IPS-15b (cell line): Measurements from ENCODE around the gene CYB5B.

Source experiments
- H3K27me3 ChIP-seq: one replicate; pipeline ENCODE4 v1.6.1; 2013; ENCODE audit warnings: low read length; ENCODE audit not compliant: control insufficient read depth, insufficient read depth
- H3K36me3 ChIP-seq: one replicate; pipeline ENCODE4 v1.6.1; 2013; ENCODE audit warnings: low read length; ENCODE audit not compliant: control insufficient read depth, insufficient read depth
- H3K4me1 ChIP-seq: one replicate; pipeline ENCODE4 v1.6.1; 2013; ENCODE audit warnings: mild to moderate bottlenecking, low read length; ENCODE audit not compliant: control insufficient read depth, insufficient read depth
- H3K4me3 ChIP-seq: one replicate; pipeline ENCODE4 v1.5.1; 2013; ENCODE audit warnings: low read depth, low read length
- H3K9ac ChIP-seq: one replicate; pipeline ENCODE4 v1.6.1; 2013; ENCODE audit warnings: low read depth, mild to moderate bottlenecking, low read length
- H3K9me3 ChIP-seq: one replicate; pipeline ENCODE4 v1.6.1; 2013; ENCODE audit warnings: mild to moderate bottlenecking, low read length; ENCODE audit not compliant: control insufficient read depth, insufficient read depth

Gene CYB5B

DNA sequence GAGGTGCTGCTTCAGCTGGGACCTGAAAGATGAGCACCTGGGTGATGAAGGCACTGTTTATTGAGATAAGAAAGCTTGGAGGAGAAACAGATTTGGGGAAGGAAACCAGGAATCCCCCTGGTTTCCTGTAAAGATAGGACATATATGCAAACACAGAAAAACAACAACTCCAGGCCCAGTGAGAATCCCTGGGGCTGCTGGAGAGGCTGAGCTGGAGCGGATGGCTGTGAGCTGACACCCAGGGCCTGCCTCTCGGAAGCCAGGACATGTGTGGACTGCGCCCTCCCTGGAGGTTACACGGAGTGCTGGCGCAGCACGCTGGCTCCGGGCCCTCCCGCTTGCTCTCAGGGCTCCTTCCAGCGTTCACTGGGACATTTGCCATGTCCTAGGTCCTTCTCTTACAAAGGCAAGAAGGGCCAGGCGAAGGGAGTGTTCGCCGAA is 57.5 kb downstream of the CYB5B start:
- Histone ChIP-seq H3K4me1 (no peaks in the 10 kb centered on the region), H3K4me3 (no peak overlapping the region), H3K9me3 (no peaks in the 10 kb centered on the region), H3K27me3 (no peaks in the 10 kb centered on the region), H3K9ac (no peak overlapping the region), H3K36me3 (no peaks in the 10 kb centered on the region)

DNA sequence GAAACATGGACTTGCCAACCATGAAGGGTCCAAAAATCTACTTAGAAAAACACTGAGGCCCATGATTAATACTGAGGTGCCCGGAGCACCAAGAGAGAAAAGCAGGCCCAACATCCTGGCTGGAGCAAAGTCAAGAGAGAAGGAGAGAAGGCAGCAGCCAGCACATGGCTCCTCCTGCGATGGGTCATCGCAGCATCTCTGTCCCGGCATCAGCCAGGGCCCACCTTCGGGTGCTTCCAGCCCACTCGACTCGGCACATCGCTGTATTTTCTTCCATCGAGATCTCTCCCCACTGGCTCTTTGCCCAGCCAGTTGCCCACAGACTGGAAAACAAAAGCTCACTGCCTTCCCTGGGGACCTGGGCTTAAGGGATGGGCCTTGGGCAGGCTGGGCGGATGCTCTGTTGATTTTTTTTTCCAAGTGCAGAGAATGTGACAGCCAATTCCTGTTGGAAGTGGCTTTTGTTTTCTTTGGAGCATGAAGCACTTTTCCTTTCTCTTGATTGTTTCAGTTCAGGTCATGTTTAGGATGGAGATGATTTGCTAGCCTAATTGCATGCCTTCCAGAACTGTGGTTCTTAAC is 58.1 kb downstream of the CYB5B start:
- H3K9me3 ChIP-seq, result no peaks in the 10 kb centered on the region
- no peak overlapping the region for H3K9ac ChIP-seq
- no peaks in the 10 kb centered on the region for H3K27me3 ChIP-seq
- H3K4me3 ChIP-seq, result no peak overlapping the region
- H3K36me3 ChIP-seq, result no peaks in the 10 kb centered on the region
- no peaks in the 10 kb centered on the region for H3K4me1 ChIP-seq

DNA sequence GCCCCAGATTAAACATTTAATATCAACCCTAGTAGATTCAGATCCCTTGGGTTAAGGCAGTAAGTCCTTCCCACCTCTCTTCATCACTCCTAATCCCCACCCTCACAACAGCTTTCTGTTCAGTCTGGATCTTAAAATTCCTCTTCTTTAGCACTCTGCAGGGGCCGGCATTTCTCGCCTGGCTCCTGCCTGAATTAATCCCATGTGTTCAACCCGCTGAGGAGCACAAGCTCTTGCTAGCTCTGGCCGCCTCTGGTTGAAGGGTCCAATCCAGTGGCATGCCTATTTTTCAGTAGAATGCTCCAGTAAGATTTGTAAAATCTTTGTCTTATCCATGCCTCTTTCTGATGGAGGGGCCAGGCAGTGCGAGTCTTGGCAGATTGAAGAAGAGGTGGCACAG is 59.2 kb downstream of the CYB5B start:
- no peaks in the 10 kb centered on the region for H3K9me3 ChIP-seq
- no peaks in the 10 kb centered on the region for H3K4me1 ChIP-seq
- H3K27me3 ChIP-seq, result no peaks in the 10 kb centered on the region
- H3K36me3 ChIP-seq, result no peaks in the 10 kb centered on the region
- H3K9ac ChIP-seq, result no peak overlapping the region
- H3K4me3 ChIP-seq, result no peak overlapping the region

DNA sequence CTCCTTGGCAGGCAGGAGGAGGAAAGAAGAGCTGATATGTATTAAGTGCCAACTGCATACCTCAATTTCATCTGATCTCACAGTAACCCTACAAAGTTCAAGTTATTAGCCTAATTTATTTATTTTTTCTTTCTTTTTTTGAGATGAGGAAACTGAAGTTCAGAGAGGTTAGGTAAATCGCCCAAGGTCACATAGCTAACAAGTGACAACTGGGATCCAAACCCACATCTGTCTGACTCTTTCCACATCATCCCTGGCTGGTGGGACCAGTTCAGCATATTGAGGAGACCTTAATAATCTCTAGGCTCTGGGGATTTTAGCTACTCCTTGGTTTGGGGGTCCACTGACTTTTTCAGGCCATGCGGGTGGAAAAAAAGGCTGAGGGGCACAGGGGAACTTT is 60.9 kb downstream of the CYB5B start:
- Histone ChIP-seq H3K4me3 (no peak overlapping the region), H3K9me3 (no peaks in the 10 kb centered on the region), H3K9ac (no peak overlapping the region), H3K27me3 (no peaks in the 10 kb centered on the region), H3K36me3 (no peaks in the 10 kb centered on the region), H3K4me1 (no peaks in the 10 kb centered on the region)

DNA sequence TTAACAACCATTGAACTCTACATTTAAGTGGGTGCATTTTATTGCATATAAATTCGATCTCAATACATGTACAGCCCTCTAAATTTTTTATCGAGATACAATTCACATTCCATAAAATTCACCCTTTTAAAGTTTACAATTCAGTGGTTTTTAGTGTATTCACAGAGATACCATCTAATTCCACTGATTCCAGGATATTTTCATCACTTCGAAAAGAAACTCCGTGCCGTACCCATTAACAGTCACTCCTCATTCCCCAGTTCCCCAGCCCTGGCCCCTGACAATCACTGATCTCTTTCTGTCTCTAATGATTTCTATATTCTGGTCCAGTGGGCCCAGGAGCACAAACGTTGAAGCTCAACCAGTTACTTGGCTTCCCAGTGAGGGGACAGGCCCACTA is 61.4 kb downstream of the CYB5B start:
- H3K36me3 ChIP-seq, result no peaks in the 10 kb centered on the region
- H3K4me3 ChIP-seq, result no peak overlapping the region
- H3K9ac ChIP-seq, result no peak overlapping the region
- H3K4me1 ChIP-seq, result no peaks in the 10 kb centered on the region
- no peaks in the 10 kb centered on the region for H3K27me3 ChIP-seq
- no peaks in the 10 kb centered on the region for H3K9me3 ChIP-seq

DNA sequence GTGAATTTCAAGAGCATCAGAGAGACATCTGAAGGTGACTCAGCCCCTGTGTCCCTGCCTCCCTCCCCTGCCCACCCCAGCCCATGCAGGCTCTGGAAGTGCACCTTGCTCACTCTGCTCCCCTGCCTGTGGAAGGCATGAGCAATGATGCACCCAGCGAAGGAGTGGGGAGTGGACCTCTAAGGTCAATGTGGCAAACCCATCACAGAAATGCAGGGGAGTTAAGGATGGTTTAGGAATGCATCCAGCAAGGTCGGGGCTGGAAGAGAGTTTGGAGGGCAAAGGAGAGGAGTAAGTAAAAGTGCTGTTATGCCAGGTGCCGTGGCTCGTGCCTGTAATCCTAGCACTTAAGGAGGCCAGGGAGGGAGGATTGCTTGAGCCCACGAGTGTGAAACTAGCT is 61.9 kb downstream of the CYB5B start:
- H3K36me3 ChIP-seq, result no peaks in the 10 kb centered on the region
- no peak overlapping the region for H3K9ac ChIP-seq
- H3K27me3 ChIP-seq, result no peaks in the 10 kb centered on the region
- H3K4me3 ChIP-seq, result no peak overlapping the region
- no peaks in the 10 kb centered on the region for H3K4me1 ChIP-seq
- no peaks in the 10 kb centered on the region for H3K9me3 ChIP-seq

DNA sequence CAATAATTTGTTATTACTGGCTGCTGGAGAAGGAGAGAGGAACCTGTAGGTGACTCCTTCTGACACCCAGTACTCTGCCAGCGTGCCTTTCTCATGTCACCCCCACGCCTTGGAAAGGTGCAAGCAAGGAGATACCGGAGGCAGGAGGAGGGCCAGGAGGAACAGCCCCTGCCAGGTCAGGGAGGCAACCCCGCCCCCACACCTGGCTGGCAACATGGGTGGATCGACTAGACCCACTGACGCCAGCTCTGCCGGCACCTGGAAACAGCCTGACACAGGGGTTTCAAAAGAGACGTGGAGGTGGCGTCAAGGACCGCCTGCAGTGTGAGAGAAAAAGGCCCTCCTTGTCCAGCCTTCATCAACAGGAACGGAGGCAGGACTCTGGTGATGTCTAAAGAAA is 62.3 kb downstream of the CYB5B start:
- no peak overlapping the region for H3K9ac ChIP-seq
- no peaks in the 10 kb centered on the region for H3K27me3 ChIP-seq
- H3K4me3 ChIP-seq, result no peak overlapping the region
- no peaks in the 10 kb centered on the region for H3K36me3 ChIP-seq
- H3K4me1 ChIP-seq, result no peaks in the 10 kb centered on the region
- no peaks in the 10 kb centered on the region for H3K9me3 ChIP-seq

DNA sequence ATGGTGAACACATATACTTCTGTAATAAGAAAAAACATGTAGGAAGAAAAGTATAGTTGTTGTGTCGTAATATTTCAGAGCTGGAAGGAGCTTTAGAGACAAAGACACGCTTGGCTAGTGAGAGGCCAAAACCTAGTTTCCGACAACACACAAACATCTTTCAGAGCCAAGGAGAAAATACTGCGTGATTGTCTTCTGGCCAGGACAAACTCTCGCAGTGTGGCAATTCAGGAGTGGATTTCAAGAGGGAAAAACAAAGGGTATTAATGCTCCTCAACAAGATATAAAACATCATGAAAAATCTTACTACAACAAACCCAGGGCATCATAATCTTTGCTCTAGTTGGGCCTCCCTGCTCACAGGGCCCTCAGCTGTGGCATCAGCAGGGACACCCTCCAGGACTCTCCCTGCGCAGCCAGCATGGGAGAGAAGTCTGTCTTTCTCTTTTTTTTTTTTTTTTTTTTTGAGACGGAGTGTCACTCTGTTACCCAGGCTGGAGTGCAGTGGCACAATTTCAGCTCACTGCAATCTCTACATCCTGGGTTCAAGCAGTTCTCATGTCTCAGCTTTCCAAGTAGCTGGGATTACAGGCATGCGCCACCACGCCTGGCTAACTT is 66.4 kb downstream of the CYB5B start:
- Histone ChIP-seq H3K27me3 (no peaks in the 10 kb centered on the region), H3K4me1 (no peaks in the 10 kb centered on the region), H3K4me3 (no peak overlapping the region)

DNA sequence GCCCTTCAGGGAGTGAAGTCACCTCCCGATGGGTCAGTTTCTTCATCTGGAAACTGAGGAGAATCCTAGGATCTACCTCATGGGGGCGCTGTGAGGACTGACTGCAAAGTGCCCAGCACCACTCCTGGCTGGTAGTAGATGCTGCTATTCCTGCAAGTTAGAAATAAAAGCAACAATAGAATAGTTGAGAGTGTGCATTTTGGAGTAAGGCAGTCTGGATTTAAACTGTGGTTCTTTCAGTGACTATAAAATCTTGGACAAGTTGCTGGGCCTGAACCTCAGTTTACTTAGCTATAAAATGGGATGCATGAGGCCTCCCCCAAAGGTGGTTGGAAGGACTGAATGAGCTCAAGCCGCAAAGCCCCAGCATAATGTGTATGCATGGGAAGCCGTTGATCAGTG is 70.6 kb downstream of the CYB5B start:
- Histone ChIP-seq H3K9me3 (no peaks in the 10 kb centered on the region), H3K36me3 (no peaks in the 10 kb centered on the region), H3K27me3 (no peaks in the 10 kb centered on the region), H3K4me1 (peaks cover 8% of the 10 kb centered on the region), H3K9ac (no peak overlapping the region), H3K4me3 (no peak overlapping the region)

More for the DNA sequence above, 66.4 kb downstream of the CYB5B start:
- Histone ChIP-seq H3K9me3 (no peaks in the 10 kb centered on the region), H3K9ac (no peak overlapping the region), H3K36me3 (no peaks in the 10 kb centered on the region)

DNA sequence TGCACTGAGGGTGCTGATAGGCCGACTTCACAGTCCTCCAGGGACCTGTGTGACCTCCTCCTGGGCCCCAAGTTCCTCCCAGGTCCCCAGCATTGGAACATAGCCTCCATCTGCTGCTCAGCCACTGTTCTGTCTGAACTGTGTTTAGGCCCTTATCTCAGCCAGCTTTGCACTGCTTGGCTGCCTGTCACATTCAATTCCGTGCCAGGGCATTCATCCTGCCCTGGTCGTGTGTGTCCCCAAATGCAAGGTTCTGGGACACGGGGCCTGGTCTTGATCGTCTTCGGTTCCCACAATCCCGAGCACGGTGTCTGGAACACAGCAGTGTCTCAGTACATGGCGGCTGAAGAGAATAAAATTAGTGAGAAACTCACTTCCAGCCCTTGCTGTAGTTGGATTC is 71.4 kb downstream of the CYB5B start:
- Histone ChIP-seq H3K9ac (no peak overlapping the region), H3K27me3 (no peaks in the 10 kb centered on the region), H3K4me1 (peaks cover 8% of the 10 kb centered on the region), H3K4me3 (no peak overlapping the region), H3K9me3 (no peaks in the 10 kb centered on the region), H3K36me3 (no peaks in the 10 kb centered on the region)

DNA sequence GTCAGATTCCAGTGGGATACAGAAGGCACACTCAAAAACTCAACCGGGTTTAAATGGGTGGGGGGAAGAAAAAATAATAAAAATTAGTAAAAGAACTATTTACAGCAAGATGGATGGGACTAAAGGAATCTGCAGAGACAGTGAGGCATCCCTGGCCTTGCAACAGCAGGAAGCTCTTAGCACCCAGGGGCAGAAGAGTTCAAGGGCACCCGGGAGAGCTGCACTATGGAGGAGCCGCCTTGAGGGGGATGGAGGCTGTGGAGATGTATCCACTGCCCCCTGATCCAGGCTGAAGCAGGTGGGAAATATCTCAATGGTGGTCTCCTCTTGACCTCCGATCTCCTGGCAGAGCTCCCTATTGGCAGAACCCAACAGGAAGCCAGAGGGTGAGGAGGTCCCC is 72.0 kb downstream of the CYB5B start:
- H3K4me1 ChIP-seq, result peaks cover 8% of the 10 kb centered on the region
- H3K4me3 ChIP-seq, result no peak overlapping the region
- H3K9me3 ChIP-seq, result no peaks in the 10 kb centered on the region
- H3K9ac ChIP-seq, result no peak overlapping the region
- no peaks in the 10 kb centered on the region for H3K36me3 ChIP-seq
- no peaks in the 10 kb centered on the region for H3K27me3 ChIP-seq

DNA sequence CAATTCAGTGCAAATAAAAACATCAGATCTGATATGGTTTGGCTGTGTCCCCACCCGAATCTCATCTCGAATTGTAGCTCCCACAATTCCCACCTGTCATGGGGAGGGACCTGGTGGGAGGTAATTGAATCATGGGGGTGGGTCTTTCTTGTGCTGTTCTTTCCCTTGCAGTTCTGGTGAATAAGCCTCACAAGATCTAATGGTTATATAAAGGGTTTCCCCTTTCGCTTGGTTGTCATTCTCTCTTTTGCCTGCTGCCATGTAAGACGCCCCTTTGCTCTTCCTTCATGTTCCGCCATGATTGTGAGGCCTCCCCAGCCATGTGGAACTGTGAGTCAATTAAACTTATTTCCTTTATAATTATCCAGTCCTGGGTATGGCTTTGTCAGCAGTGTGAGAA is 72.5 kb downstream of the CYB5B start:
- Histone ChIP-seq H3K36me3 (no peaks in the 10 kb centered on the region), H3K9ac (no peak overlapping the region), H3K4me1 (peaks cover 8% of the 10 kb centered on the region), H3K9me3 (no peaks in the 10 kb centered on the region), H3K4me3 (no peak overlapping the region), H3K27me3 (no peaks in the 10 kb centered on the region)
